ENCODE results near the gene ZMYND8.
"Not testable (repeated sequence)": the region's sequence is repeated elsewhere in the genome, so short reads cannot be mapped to it uniquely, and the experiment has no call there.

Gene ZMYND8

GRCh38 chr20:47264137-47264769 is 92.2 kb downstream of the ZMYND8 start:
- DNase-seq (ENCODE audit: low spot score) = not testable (repeated sequence)

- DNase-seq (ENCODE audit: low spot score) = no peak
Measured at GRCh38 chr20:47263465-47264084, 92.9 kb downstream of the ZMYND8 start.

- no peak for DNase-seq (ENCODE audit: low spot score)
Measured at GRCh38 chr20:47263080-47263464, 93.4 kb downstream of the ZMYND8 start.

- no peak for DNase-seq (ENCODE audit: low spot score)
Measured at GRCh38 chr20:47262365-47263013, 94.0 kb downstream of the ZMYND8 start.

GRCh38 chr20:47262008-47262364 is 94.5 kb downstream of the ZMYND8 start:
- no peak for DNase-seq (ENCODE audit: low spot score)

GRCh38 chr20:47261161-47261774 is 95.2 kb downstream of the ZMYND8 start:
- not testable (repeated sequence) for DNase-seq (ENCODE audit: low spot score)

- DNase-seq (ENCODE audit: low spot score) = not testable (repeated sequence)
Measured at GRCh38 chr20:47260540-47261126, 95.9 kb downstream of the ZMYND8 start.

GRCh38 chr20:47258745-47259695 is 97.5 kb downstream of the ZMYND8 start:
- no peak for DNase-seq (ENCODE audit: low spot score)

GRCh38 chr20:47257771-47258170 is 98.7 kb downstream of the ZMYND8 start:
- no peak for DNase-seq (ENCODE audit: low spot score)

- no peak for DNase-seq (ENCODE audit: low spot score)
Measured at GRCh38 chr20:47257256-47257655, 99.2 kb downstream of the ZMYND8 start.

- DNase-seq (ENCODE audit: low spot score) = no peak
Measured at GRCh38 chr20:47256668-47257236, 99.7 kb downstream of the ZMYND8 start.

- no peak for DNase-seq (ENCODE audit: low spot score)
Measured at GRCh38 chr20:47253872-47254271, 102.6 kb downstream of the ZMYND8 start.

- DNase-seq (ENCODE audit: low spot score) = no peak
Measured at GRCh38 chr20:47252879-47253307, 103.6 kb downstream of the ZMYND8 start.

- DNase-seq (ENCODE audit: low spot score) = no peak
Measured at GRCh38 chr20:47251154-47252020, 105.1 kb downstream of the ZMYND8 start.

GRCh38 chr20:47250360-47250759 is 106.1 kb downstream of the ZMYND8 start:
- DNase-seq (ENCODE audit: low spot score) = no peak

GRCh38 chr20:47249913-47250312 is 106.6 kb downstream of the ZMYND8 start:
- no peak for DNase-seq (ENCODE audit: low spot score)

GRCh38 chr20:47248448-47248966 is 108.0 kb downstream of the ZMYND8 start:
- no peak for DNase-seq (ENCODE audit: low spot score)

GRCh38 chr20:47247972-47248371 is 108.5 kb downstream of the ZMYND8 start:
- no peak for DNase-seq (ENCODE audit: low spot score)

- no peak for DNase-seq (ENCODE audit: low spot score)
Measured at GRCh38 chr20:47246061-47246777, 110.3 kb downstream of the ZMYND8 start.

Measured in cerebellar cortex (tissue), 1 donor.